ENCODE measurements around the gene ELP4.

ELP4 gene

GRCh38 chr11:31806928-31807798 lies 297.6 kb downstream of the ELP4 start:
- no peaks in the 10 kb centered on the region for H3K79me2 ChIP-seq (ENCODE audit: insufficient read depth, low read length)
- no peak overlapping the region for H3K4me3 ChIP-seq (ENCODE audit: low read length, poor library complexity, severe bottlenecking)
- no peaks in the 10 kb centered on the region for H3K4me1 ChIP-seq (ENCODE audit: insufficient read depth, low read length, poor library complexity, severe bottlenecking)
- no peak overlapping the region for H3K9ac ChIP-seq (ENCODE audit: low read depth, low read length, poor library complexity, severe bottlenecking)
- no peak overlapping the region for H2AFZ ChIP-seq (ENCODE audit: low read length)
- H3K27me3 ChIP-seq (ENCODE audit: insufficient read depth, low read length, poor library complexity, severe bottlenecking), result no peaks in the 10 kb centered on the region
- no peaks in the 10 kb centered on the region for H4K20me1 ChIP-seq (ENCODE audit: insufficient read depth, low read length, poor library complexity, severe bottlenecking)
- H3K9me3 ChIP-seq (ENCODE audit: insufficient read depth, low read depth, low read length), result no peaks in the 10 kb centered on the region
- H3F3A ChIP-seq (ENCODE audit: low read depth), result no peaks in the 10 kb centered on the region
- H3K36me3 ChIP-seq (ENCODE audit: insufficient read depth, low read length), result no peaks in the 10 kb centered on the region
- H3K4me2 ChIP-seq (ENCODE audit: low read depth, low read length, poor library complexity, severe bottlenecking), result no peak overlapping the region
- no peaks in the 10 kb centered on the region for H3K9me2 ChIP-seq (replicated peaks; ENCODE audit: low read depth, low read length)
- TF ChIP-seq EZH2phosphoT487 (IDR thresholded peaks at IDR 0.05; ENCODE audit: borderline replicate concordance), result no peak

GRCh38 chr11:31807799-31808667 lies 298.5 kb downstream of the ELP4 start:
- Histone ChIP-seq H3K4me2 (ENCODE audit: low read depth, low read length, poor library complexity, severe bottlenecking) (no peak overlapping the region), H3K36me3 (ENCODE audit: insufficient read depth, low read length) (no peaks in the 10 kb centered on the region), H3K79me2 (ENCODE audit: insufficient read depth, low read length) (no peaks in the 10 kb centered on the region), H4K20me1 (ENCODE audit: insufficient read depth, low read length, poor library complexity, severe bottlenecking) (no peaks in the 10 kb centered on the region), H3K9me2 (replicated peaks; ENCODE audit: low read depth, low read length) (no peaks in the 10 kb centered on the region), H3K4me1 (ENCODE audit: insufficient read depth, low read length, poor library complexity, severe bottlenecking) (no peaks in the 10 kb centered on the region), H3K9me3 (ENCODE audit: insufficient read depth, low read depth, low read length) (no peaks in the 10 kb centered on the region), H3K27me3 (ENCODE audit: insufficient read depth, low read length, poor library complexity, severe bottlenecking) (no peaks in the 10 kb centered on the region), H2AFZ (ENCODE audit: low read length) (no peak overlapping the region), H3F3A (ENCODE audit: low read depth) (no peaks in the 10 kb centered on the region), H3K4me3 (ENCODE audit: low read length, poor library complexity, severe bottlenecking) (no peak overlapping the region), H3K9ac (ENCODE audit: low read depth, low read length, poor library complexity, severe bottlenecking) (no peak overlapping the region)
- TF ChIP-seq CTCF (conservative IDR thresholded peaks at IDR 0.05; ENCODE audit: low read length) (no peak), EZH2phosphoT487 (IDR thresholded peaks at IDR 0.05; ENCODE audit: borderline replicate concordance) (no peak)

GRCh38 chr11:31808721-31809540 lies 299.4 kb downstream of the ELP4 start:
- no peak overlapping the region; the same call in 1 of the 2 replicates for H2AFZ ChIP-seq (ENCODE audit: low read length)
- H3K9me2 ChIP-seq (replicated peaks; ENCODE audit: low read depth, low read length), result no peaks in the 10 kb centered on the region
- no peaks in the 10 kb centered on the region for H3K9me3 ChIP-seq (ENCODE audit: insufficient read depth, low read depth, low read length)
- H4K20me1 ChIP-seq (ENCODE audit: insufficient read depth, low read length, poor library complexity, severe bottlenecking), result no peaks in the 10 kb centered on the region
- H3K79me2 ChIP-seq (ENCODE audit: insufficient read depth, low read length), result no peaks in the 10 kb centered on the region
- H3K4me2 ChIP-seq (ENCODE audit: low read depth, low read length, poor library complexity, severe bottlenecking), result no peak overlapping the region
- H3K4me3 ChIP-seq (ENCODE audit: low read length, poor library complexity, severe bottlenecking), result no peak overlapping the region
- TF ChIP-seq EZH2phosphoT487 (IDR thresholded peaks at IDR 0.05; ENCODE audit: borderline replicate concordance), result no peak
- no peak overlapping the region for H3K9ac ChIP-seq (ENCODE audit: low read depth, low read length, poor library complexity, severe bottlenecking)
- H3K36me3 ChIP-seq (ENCODE audit: insufficient read depth, low read length), result no peaks in the 10 kb centered on the region
- no peaks in the 10 kb centered on the region for H3F3A ChIP-seq (ENCODE audit: low read depth)
- H3K27me3 ChIP-seq (ENCODE audit: insufficient read depth, low read length, poor library complexity, severe bottlenecking), result no peaks in the 10 kb centered on the region
- no peaks in the 10 kb centered on the region for H3K4me1 ChIP-seq (ENCODE audit: insufficient read depth, low read length, poor library complexity, severe bottlenecking)
